Large intestine (tissue), 3 donors: ENCODE measurements around the gene GAPDH. TPM values are rescaled to one million over a fixed set of nuclear protein-coding genes. Genes with fewer than 3 reads are reported as not detected.
"Not testable (repeated sequence)": the region's sequence is repeated elsewhere in the genome, so short reads cannot be mapped to it uniquely, and the experiment has no call there.

Experiments
- DNase-seq, 2 donors: peaks; one replicate each; pipeline versions ENCODE4 v3.0.0 to v3.0.0-alpha.2; 2013
- H3K27ac ChIP-seq: one replicate; pipeline ENCODE4 v1.5.1; 2013; ENCODE audit warnings: low read length
- H3K27me3 ChIP-seq: 2 replicates; pipeline ENCODE4 v1.6.1; 2013; ENCODE audit warnings: low read length; ENCODE audit not compliant: control insufficient read depth, insufficient read depth
- H3K36me3 ChIP-seq: 2 replicates; pipeline ENCODE4 v1.6.1; 2013; ENCODE audit warnings: low read length; ENCODE audit not compliant: control insufficient read depth, insufficient read depth
- H3K4me1 ChIP-seq: one replicate; pipeline ENCODE4 v1.6.1; 2013; ENCODE audit warnings: low read length; ENCODE audit not compliant: control insufficient read depth, insufficient read depth
- H3K4me3 ChIP-seq: one replicate; pipeline ENCODE4 v1.5.1; 2013; ENCODE audit warnings: low read length
- H3K9me3 ChIP-seq: one replicate; pipeline ENCODE4 v1.6.1; 2013; ENCODE audit warnings: mild to moderate bottlenecking, low read depth, low read length, moderate library complexity; ENCODE audit not compliant: control insufficient read depth
- WGBS: methylation state at CpG from one replicate; pipeline ENCODE4 v1.1.5; 2013; ENCODE audit warnings: low lambda C conversion rate; ENCODE audit not compliant: insufficient coverage; 5-methylcytosine and 5-hydroxymethylcytosine counted together
- polyA plus RNA-seq: library from polyadenylated mRNA; unstranded; fragments of 120-200 nt; gene quantifications from one replicate; pipeline ENCODE4 v1.2.1, GENCODE V29; 2013

The GAPDH gene
- polyA plus RNA-seq, 1 donor = 2,065 TPM

- Histone ChIP-seq H3K27ac (peak overlapping the region; percentile 29), H3K4me1 (peaks cover 13% of the 10 kb centered on the region), H3K27me3 (no peaks in the 10 kb centered on the region), H3K4me3 (no peak overlapping the region), H3K36me3 (peaks cover 6% of the 10 kb centered on the region), H3K9me3 (peaks cover 2% of the 10 kb centered on the region)
- DNase-seq = no peak
- no CpG with 5 or more reads among the region's 18 CpGs for WGBS
These were observed 16.7 kb downstream of the GAPDH start for GRCh38 chr12:6551063-6551461.

GRCh38 chr12:6551496-6552139, 17.3 kb downstream of the GAPDH start:
- no peak for DNase-seq
- Histone ChIP-seq H3K27ac (peak overlapping the region; percentile 29), H3K9me3 (peaks cover 4% of the 10 kb centered on the region), H3K27me3 (no peaks in the 10 kb centered on the region), H3K36me3 (peaks cover 6% of the 10 kb centered on the region), H3K4me1 (peaks cover 13% of the 10 kb centered on the region), H3K4me3 (no peak overlapping the region)
- 80% methylated on average over 1 of the region's 11 CpGs for WGBS

- Histone ChIP-seq H3K4me1 (peaks cover 13% of the 10 kb centered on the region), H3K27ac (no peak overlapping the region), H3K36me3 (peaks cover 7% of the 10 kb centered on the region), H3K4me3 (no peak overlapping the region), H3K9me3 (peaks cover 4% of the 10 kb centered on the region), H3K27me3 (no peaks in the 10 kb centered on the region)
- no CpG with 5 or more reads among the region's 4 CpGs for WGBS
- no peak for DNase-seq
These were observed 17.8 kb downstream of the GAPDH start for GRCh38 chr12:6552140-6552551.

GRCh38 chr12:6553051-6553868, 18.9 kb downstream of the GAPDH start:
- H3K36me3 ChIP-seq = peaks cover 13% of the 10 kb centered on the region
- peaks cover 13% of the 10 kb centered on the region for H3K4me1 ChIP-seq
- no peak overlapping the region for H3K4me3 ChIP-seq
- 86% methylated on average over 1 of the region's 15 CpGs for WGBS
- H3K9me3 ChIP-seq = peaks cover 4% of the 10 kb centered on the region
- no peak overlapping the region for H3K27ac ChIP-seq
- no peak for DNase-seq
- H3K27me3 ChIP-seq = no peaks in the 10 kb centered on the region

GRCh38 chr12:6554168-6555017, 20.1 kb downstream of the GAPDH start:
- H3K4me1 ChIP-seq = peaks cover 11% of the 10 kb centered on the region
- WGBS = 27% methylated on average over 3 of the region's 22 CpGs
- H3K36me3 ChIP-seq = peaks cover 20% of the 10 kb centered on the region
- H3K4me3 ChIP-seq = peak overlapping the region; percentile 42
- peak in 1 of 2 donors; percentile 62 for DNase-seq
- H3K9me3 ChIP-seq = peaks cover 4% of the 10 kb centered on the region
- H3K27me3 ChIP-seq = no peaks in the 10 kb centered on the region
- H3K27ac ChIP-seq = peak overlapping the region; percentile 18

- H3K4me1 ChIP-seq = peaks cover 9% of the 10 kb centered on the region
- no CpG with 5 or more reads among the region's 61 CpGs for WGBS
These were observed 20.8 kb downstream of the GAPDH start for GRCh38 chr12:6555018-6555691.

GRCh38 chr12:6556496-6556817, 22.1 kb downstream of the GAPDH start:
- H3K9me3 ChIP-seq, H3K4me3 ChIP-seq, H3K27me3 ChIP-seq, H3K4me1 ChIP-seq, H3K27ac ChIP-seq, DNase-seq: not testable (repeated sequence)
- no CpG with 5 or more reads among the region's 7 CpGs for WGBS
- H3K36me3 ChIP-seq = peaks cover 40% of the 10 kb centered on the region

More at GRCh38 chr12:6555018-6555691, 20.8 kb downstream of the GAPDH start:
- peak overlapping the region; percentile 42 for H3K4me3 ChIP-seq
- DNase-seq = no peak
- H3K27ac ChIP-seq = no peak overlapping the region
- H3K36me3 ChIP-seq = peaks cover 27% of the 10 kb centered on the region
- H3K9me3 ChIP-seq = peaks cover 4% of the 10 kb centered on the region
- H3K27me3 ChIP-seq = no peaks in the 10 kb centered on the region

GRCh38 chr12:6556857-6557256, 22.5 kb downstream of the GAPDH start:
- DNase-seq = no peak
- Histone ChIP-seq H3K4me3 (no peak overlapping the region), H3K4me1 (peaks cover 9% of the 10 kb centered on the region), H3K27ac (no peak overlapping the region), H3K27me3 (no peaks in the 10 kb centered on the region), H3K36me3 (peaks cover 44% of the 10 kb centered on the region), H3K9me3 (peaks cover 4% of the 10 kb centered on the region)
- WGBS = no CpG with 5 or more reads among the region's 4 CpGs

GRCh38 chr12:6558014-6558760, 23.9 kb downstream of the GAPDH start:
- DNase-seq = peak in 1 of 2 donors; percentile 55
- H3K4me1 ChIP-seq, H3K9me3 ChIP-seq, H3K27me3 ChIP-seq, H3K27ac ChIP-seq, H3K4me3 ChIP-seq: not testable (repeated sequence)
- peaks cover 58% of the 10 kb centered on the region for H3K36me3 ChIP-seq
- no CpG with 5 or more reads among the region's 14 CpGs for WGBS
